HCT116 (cell line): ENCODE measurements around the gene TSSK2. TPM values are rescaled to one million over a fixed set of nuclear protein-coding genes. Genes with fewer than 3 reads are reported as not detected.

Experiments used
- ATAC-seq: fragments of 200-7000 bp; cut with Tn5 transposase; 2 replicates; pipeline ENCODE4 v1.9.1; 2020; ENCODE audit warnings: mild to moderate bottlenecking, moderate library complexity
- BruUV-seq: library from RNA; stranded (reverse); fragments of 400-500 nt; replicated peaks from 2 replicates; lab custom pipeline; 2021; lab: Mats Ljungman, UMichigan
- CTCF ChIA-PET: fragments of 300-600 bp; sonication (Branson Sonifier 250); formaldehyde crosslinking; loops from one replicate; lab custom pipeline; 2021; ENCODE audit warnings: antibody characterized with exemption; lab: Charles Lee
- POLR2A ChIA-PET: fragments of 300-600, 350-600 bp; sonication (Branson Sonifier 250); formaldehyde crosslinking; loops from one replicate; lab custom pipeline; 2021; ENCODE audit warnings: antibody characterized with exemption; lab: Charles Lee
- RAD21 ChIA-PET, 2 experiments: fragments of 300-600 bp; sonication (Branson Sonifier 250); formaldehyde crosslinking; loops; one replicate each; lab custom pipeline; 2023; ENCODE audit warnings: low total read pairs in 2 of 2; ENCODE audit not compliant: uncharacterized antibody in 2 of 2, unreplicated experiment in 2 of 2, low non-redundant PET in 1 of 2; lab: Charles Lee
- DNase-seq: peaks from one replicate; pipeline ENCODE4 v3.0.0-alpha.2; 2010; ENCODE audit warnings: low read depth, low spot score
- H2AFZ ChIP-seq: fragments of 200-600 bp; shearing (Covaris generic), sonication (generic); 2 replicates; pipeline ENCODE4 v1.6.1; 2017; ENCODE audit warnings: low read depth, mixed run types, mixed read lengths, antibody characterized with exemption, low read length; ENCODE audit not compliant: poor library complexity, severe bottlenecking
- H3K27ac ChIP-seq: 2 replicates; pipeline ENCODE4 v1.5.1; 2012; ENCODE audit warnings: low read depth, low read length
- H3K27me3 ChIP-seq: fragments of 200-600 bp; sonication (generic); 2 replicates; pipeline ENCODE4 v1.6.1; 2016; ENCODE audit warnings: mixed run types, low read length, mixed read lengths; ENCODE audit not compliant: insufficient read depth
- H3K36me3 ChIP-seq, 2 experiments: fragments of 200-500 bp in 1 of 2; fragments of 200-600 bp in 1 of 2; sonication (Bioruptor generic) in 1 of 2; sonication (generic) in 1 of 2; 2 replicates each; pipeline versions ENCODE4 v1.5.1 to v1.6.1; 2014 to 2016; ENCODE audit warnings: low read length in 2 of 2, inconsistent platforms in 1 of 2, mixed read lengths in 1 of 2, mixed run types in 1 of 2; ENCODE audit not compliant: insufficient read depth in 2 of 2, control insufficient read depth in 1 of 2
- H3K4me1 ChIP-seq, 2 experiments: fragments of 200-600 bp in 1 of 2; sonication (generic) in 1 of 2; 2 replicates each; pipeline versions ENCODE4 v1.5.1 to v1.6.1; 2012 to 2017; ENCODE audit warnings: low read length in 2 of 2, inconsistent platforms in 1 of 2, mild to moderate bottlenecking in 1 of 2, mixed read lengths in 1 of 2, mixed run types in 1 of 2, moderate library complexity in 1 of 2; ENCODE audit not compliant: insufficient read depth in 2 of 2, control insufficient read depth in 1 of 2
- H3K4me2 ChIP-seq: fragments of 200-600 bp; sonication (generic); 2 replicates; pipeline ENCODE4 v1.6.1; 2017; ENCODE audit warnings: mixed run types, low read length, mixed read lengths
- H3K4me3 ChIP-seq, 2 experiments: fragments of 200-600 bp in 1 of 2; sonication (generic) in 1 of 2; replicated peaks in 1 of 2; 2 replicates each; pipeline ENCODE4 v1.5.1; 2011 to 2016; ENCODE audit warnings: low read length in 2 of 2, control low read depth in 1 of 2, low read depth in 1 of 2, mild to moderate bottlenecking in 1 of 2, mixed read lengths in 1 of 2, mixed run types in 1 of 2
- H3K79me2 ChIP-seq: fragments of 200-600 bp; sonication (generic); 2 replicates; pipeline ENCODE4 v1.6.1; 2017; ENCODE audit warnings: mild to moderate bottlenecking, mixed run types, low read length, moderate library complexity, mixed read lengths; ENCODE audit not compliant: insufficient read depth
- H3K9ac ChIP-seq: fragments of 200-600 bp; sonication (generic); 2 replicates; pipeline ENCODE4 v1.6.1; 2016; ENCODE audit warnings: low read length, mixed read lengths
- H3K9me2 ChIP-seq: fragments of 200-600 bp; sonication (generic), shearing (Covaris generic); 2 replicates; pipeline ENCODE4 v1.6.1; 2017; ENCODE audit warnings: mixed run types, mild to moderate bottlenecking, moderate library complexity; ENCODE audit not compliant: insufficient read depth
- H3K9me3 ChIP-seq, 2 experiments: fragments of 200-500 bp in 1 of 2; fragments of 200-600 bp in 1 of 2; sonication (Bioruptor generic) in 1 of 2; sonication (generic) in 1 of 2; 2 replicates each; pipeline ENCODE4 v1.6.1; 2014 to 2017; ENCODE audit warnings: low read length in 2 of 2, mixed read lengths in 2 of 2, inconsistent platforms in 1 of 2, low read depth in 1 of 2, mild to moderate bottlenecking in 1 of 2, mixed run types in 1 of 2, moderate library complexity in 1 of 2; ENCODE audit not compliant: control insufficient read depth in 1 of 2, insufficient read depth in 1 of 2
- H4K20me1 ChIP-seq: fragments of 200-600 bp; sonication (generic), shearing (Covaris generic); 2 replicates; pipeline ENCODE4 v1.6.1; 2017; ENCODE audit warnings: mixed run types, mild to moderate bottlenecking, moderate library complexity; ENCODE audit not compliant: insufficient read depth
- CBX3 ChIP-seq: IDR thresholded peaks from 2 replicates; pipeline ENCODE4 v1.6.1; 2012; ENCODE audit warnings: low read depth
- CEBPB ChIP-seq: IDR thresholded peaks from 2 replicates; pipeline ENCODE4 v1.6.1; 2012; ENCODE audit warnings: low read depth
- ELF1 ChIP-seq: IDR thresholded peaks from 2 replicates; pipeline ENCODE4 v1.6.1; 2012; ENCODE audit warnings: low read depth, borderline replicate concordance
- EZH2phosphoT487 ChIP-seq: fragments of 200-600 bp; IDR thresholded peaks from 2 replicates; pipeline ENCODE4 v1.6.1; 2018; ENCODE audit warnings: antibody characterized with exemption, borderline replicate concordance
- FOSL1 ChIP-seq: IDR thresholded peaks from 2 replicates; pipeline ENCODE4 v1.6.1; 2012; ENCODE audit warnings: low read depth
- JUND ChIP-seq: IDR thresholded peaks from 2 replicates; pipeline ENCODE4 v1.6.1; 2012
- POLR2A ChIP-seq: IDR thresholded peaks from 2 replicates; pipeline ENCODE4 v1.7.0; 2011; ENCODE audit warnings: borderline replicate concordance; ENCODE audit not compliant: insufficient read depth, insufficient read length; ENCODE audit errors: extremely low read depth
- RAD21 ChIP-seq: IDR thresholded peaks from 2 replicates; pipeline ENCODE4 v1.6.1; 2012; ENCODE audit warnings: low read depth, mild to moderate bottlenecking
- SIN3A ChIP-seq: IDR thresholded peaks from 2 replicates; pipeline ENCODE4 v1.6.1; 2012; ENCODE audit warnings: low read depth
- SP1 ChIP-seq: IDR thresholded peaks from 2 replicates; pipeline ENCODE4 v1.6.1; 2012; ENCODE audit warnings: low read depth
- TCF7L2 ChIP-seq: IDR thresholded peaks from 2 replicates; pipeline ENCODE4 v1.7.0; 2011; ENCODE audit warnings: borderline replicate concordance, inconsistent platforms; ENCODE audit not compliant: insufficient read depth, insufficient read length; ENCODE audit errors: extremely low read depth
- YY1 ChIP-seq: IDR thresholded peaks from 2 replicates; pipeline ENCODE4 v1.6.1; 2011; ENCODE audit warnings: low read length, low read depth, moderate library complexity, mild to moderate bottlenecking; ENCODE audit not compliant: insufficient replicate concordance; ENCODE audit errors: extremely low read depth
- ZFX ChIP-seq: fragments of 450-650 bp; IDR thresholded peaks from 2 replicates; pipeline ENCODE4 v1.6.1; 2017
- ZNF274 ChIP-seq: fragments of 200-500 bp; sonication (Bioruptor generic); IDR thresholded peaks from 2 replicates; pipeline ENCODE4 v1.6.1; 2014; ENCODE audit warnings: mild to moderate bottlenecking, low read depth, low read length, inconsistent platforms
- intact Hi-C: fragments of 100-400 bp; cut with micrococcal nuclease; formaldehyde crosslinking; loops from 2 replicates; pipeline ENCODE4 v1.10.0; 2022
- total RNA-seq: library from RNA; stranded (reverse); gene quantifications from one replicate; pipeline ENCODE4 v1.2.1, GENCODE V29; 2021; ENCODE audit not compliant: unreplicated experiment
- TF ChIP-seq, protein P1 (sequence below): IDR thresholded peaks from 2 replicates; pipeline ENCODE4 v1.6.1; 2012
- TF ChIP-seq, protein P2 (sequence below): IDR thresholded peaks from 2 replicates; pipeline ENCODE4 v1.6.1; 2011; ENCODE audit warnings: mild to moderate bottlenecking, low read length, moderate library complexity; ENCODE audit not compliant: insufficient replicate concordance; ENCODE audit errors: extremely low read depth

Gene TSSK2
- total RNA-seq, 1 experiment from 2014 or later, result not detected

DNA sequence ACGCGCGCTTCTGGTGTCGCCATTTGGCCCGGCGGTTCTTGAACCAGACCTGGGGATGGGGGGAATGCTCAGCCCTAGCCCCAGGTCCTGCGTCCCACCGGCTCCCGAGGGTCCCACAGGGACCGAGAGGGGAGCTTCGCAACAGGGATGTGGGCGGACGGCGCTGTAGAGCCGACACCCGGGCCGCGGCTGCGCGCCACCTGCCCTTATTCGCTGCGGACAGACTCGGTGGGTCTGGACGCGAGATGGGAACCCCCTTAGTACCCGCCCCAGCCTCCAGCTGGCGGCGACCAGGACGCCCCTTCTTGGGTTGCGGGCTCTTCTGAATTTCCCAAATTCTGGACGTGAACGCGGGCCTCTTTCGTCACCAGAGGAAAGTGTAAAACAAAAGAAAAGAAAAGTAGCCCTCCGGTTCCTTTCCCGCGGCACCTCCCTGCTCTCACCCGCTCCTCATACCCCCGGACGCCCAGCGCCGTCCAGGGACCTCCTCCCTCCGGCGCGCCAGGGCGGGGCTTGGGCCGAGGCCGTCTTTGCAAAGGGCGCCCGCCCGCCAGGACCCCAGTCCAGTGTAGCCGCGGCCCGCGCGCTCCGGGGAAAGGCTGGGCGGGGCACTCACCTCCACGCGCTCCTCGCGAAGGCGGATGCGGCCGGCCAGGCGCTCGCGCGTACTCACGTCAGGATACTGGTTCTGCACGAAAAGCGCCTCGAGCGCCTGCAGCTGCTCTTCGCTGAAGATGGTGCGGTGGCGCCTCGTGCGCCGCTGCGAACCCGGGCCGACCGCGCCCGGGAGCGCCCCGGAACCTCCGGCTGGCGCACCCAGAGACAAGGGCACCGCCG, 18.2 kb downstream of the TSSK2 start:
- RAD21 ChIA-PET, result no interaction called here
- H3K27me3 ChIP-seq, result peaks cover 8% of the 10 kb centered on the region; the same call in 1 of the 2 replicates

DNA sequence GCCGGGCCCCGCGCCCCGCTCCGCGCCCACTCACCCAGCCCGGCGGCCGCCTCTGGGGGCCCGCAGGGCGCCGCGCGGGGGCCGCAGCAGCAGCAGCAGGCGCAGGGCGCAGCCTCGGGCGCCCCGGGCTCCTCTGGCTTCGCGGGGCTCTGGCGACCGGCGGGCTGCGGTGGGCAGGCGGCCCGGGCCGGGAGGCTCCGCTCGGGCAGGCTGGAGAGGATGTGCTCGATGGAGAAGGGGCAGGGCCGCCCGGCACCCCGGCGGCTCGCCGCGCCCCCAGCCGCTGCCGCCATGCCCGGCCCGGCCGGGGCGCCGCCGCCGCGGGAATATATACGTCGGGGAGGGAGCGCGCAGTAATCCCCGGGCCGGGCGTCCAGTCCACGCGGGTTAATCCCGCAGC, 18.9 kb downstream of the TSSK2 start, which contains the start of gene GSC2:
TSS of gene GSC2 (minus strand) at position 302 of the 400 bp plus-strand sequence. CDS start at position 293, 9 bp downstream.
- Histone ChIP-seq H4K20me1 (no peaks in the 10 kb centered on the region), H3K27ac (no peak within 1 kb of the TSS), H3K36me3 (no peaks in the 10 kb centered on the region), H3K9ac (no peak within 1 kb of the TSS), H3K4me2 (no peak within 1 kb of the TSS), H3K4me1 (peaks cover 0 to under 1% of the 10 kb centered on the region in 2 experiments; a peak in 2 of 4 replicates), H3K9me2 (no peaks in the 10 kb centered on the region), H3K27me3 (peaks cover 8% of the 10 kb centered on the region; the same call in 1 of the 2 replicates), H3K4me3 (no peak within 1 kb of the TSS), H3K9me3 (no peaks in the 10 kb centered on the region), H3K79me2 (no peaks in the 10 kb centered on the region), H2AFZ (no peak within 1 kb of the TSS)
- intact Hi-C loops, result loop anchor here (10.0 kb wide), 1 partner anchor 325 kb away; the partner anchor contains the start of genes CDC45 and UFD1
- ChIA-PET CTCF (no interaction called here), POLR2A (no interaction called here), RAD21 (no interaction called here)
- ATAC-seq (no peak), DNase-seq (no peak)
- no TSS peak for BruUV-seq
- TF ChIP-seq ZNF274, result no peak
- TF ChIP-seq FOSL1, result no peak
- no peak for TF ChIP-seq EZH2phosphoT487
- no peak for TF ChIP-seq POLR2A
- no peak for TF ChIP-seq SP1
- no peak for TF ChIP-seq JUND
- no peak for TF ChIP-seq SIN3A
- TF ChIP-seq ELF1, result no peak
- TF ChIP-seq, protein P1, sequence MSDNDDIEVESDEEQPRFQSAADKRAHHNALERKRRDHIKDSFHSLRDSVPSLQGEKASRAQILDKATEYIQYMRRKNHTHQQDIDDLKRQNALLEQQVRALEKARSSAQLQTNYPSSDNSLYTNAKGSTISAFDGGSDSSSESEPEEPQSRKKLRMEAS, result no peak
- TF ChIP-seq CBX3, result no peak
- no peak for TF ChIP-seq TCF7L2
- no peak for TF ChIP-seq YY1
- TF ChIP-seq ZFX, result no peak
- TF ChIP-seq, protein P2, sequence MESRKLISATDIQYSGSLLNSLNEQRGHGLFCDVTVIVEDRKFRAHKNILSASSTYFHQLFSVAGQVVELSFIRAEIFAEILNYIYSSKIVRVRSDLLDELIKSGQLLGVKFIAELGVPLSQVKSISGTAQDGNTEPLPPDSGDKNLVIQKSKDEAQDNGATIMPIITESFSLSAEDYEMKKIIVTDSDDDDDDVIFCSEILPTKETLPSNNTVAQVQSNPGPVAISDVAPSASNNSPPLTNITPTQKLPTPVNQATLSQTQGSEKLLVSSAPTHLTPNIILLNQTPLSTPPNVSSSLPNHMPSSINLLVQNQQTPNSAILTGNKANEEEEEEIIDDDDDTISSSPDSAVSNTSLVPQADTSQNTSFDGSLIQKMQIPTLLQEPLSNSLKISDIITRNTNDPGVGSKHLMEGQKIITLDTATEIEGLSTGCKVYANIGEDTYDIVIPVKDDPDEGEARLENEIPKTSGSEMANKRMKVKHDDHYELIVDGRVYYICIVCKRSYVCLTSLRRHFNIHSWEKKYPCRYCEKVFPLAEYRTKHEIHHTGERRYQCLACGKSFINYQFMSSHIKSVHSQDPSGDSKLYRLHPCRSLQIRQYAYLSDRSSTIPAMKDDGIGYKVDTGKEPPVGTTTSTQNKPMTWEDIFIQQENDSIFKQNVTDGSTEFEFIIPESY, result no peak

More for the DNA sequence above, 18.2 kb downstream of the TSSK2 start:
- H3K36me3 ChIP-seq, result no peaks in the 10 kb centered on the region
- intact Hi-C loops, result loop anchor here (10.0 kb wide), 1 partner anchor 326 kb away; the partner anchor contains the start of genes CDC45 and UFD1
- H3K9me3 ChIP-seq, result no peaks in the 10 kb centered on the region
- H3K79me2 ChIP-seq, result peaks cover 2% of the 10 kb centered on the region; the same call in 1 of the 2 replicates
- H3K9ac ChIP-seq, result no peak overlapping the region
- no TSS peak for BruUV-seq
- no peaks in the 10 kb centered on the region for H3K9me2 ChIP-seq
- no peak overlapping the region for H3K4me3 ChIP-seq
- TF ChIP-seq CEBPB (no peak), ZNF274 (no peak), RAD21 (no peak), FOSL1 (no peak)
- peaks cover 0 to 3% of the 10 kb centered on the region in 2 experiments; a peak in 2 of 4 replicates for H3K4me1 ChIP-seq
- ChIA-PET CTCF (no interaction called here), POLR2A (no interaction called here)
- H3K27ac ChIP-seq, result no peak overlapping the region
- H2AFZ ChIP-seq, result no peak overlapping the region
- no peak overlapping the region for H3K4me2 ChIP-seq
- no peak for ATAC-seq
- no peaks in the 10 kb centered on the region for H4K20me1 ChIP-seq
- DNase-seq, result no peak
